GM10266 (cell line): ENCODE measurements around the gene FOXD4.
"Not testable (repeated sequence)": the region's sequence is repeated elsewhere in the genome, so short reads cannot be mapped to it uniquely, and the experiment has no call there.

Experiments
- DNase-seq: peaks from one replicate; pipeline ENCODE4 v3.0.0; 2012; ENCODE audit errors: extremely low spot score

Gene FOXD4

GRCh38 chr9:117995-118467 is at the start of gene FOXD4:
Gene FOXD4, minus strand, starts transcription at chr9:118417. Its CDS starts 298 bp downstream, at chr9:118119.
- peak; percentile 2 for DNase-seq

- DNase-seq = not testable (repeated sequence)
Observed at GRCh38 chr9:159871-160270, 41.7 kb upstream of the FOXD4 start.

GRCh38 chr9:151173-151572 is 33.0 kb upstream of the FOXD4 start:
- DNase-seq = not testable (repeated sequence)

- not testable (repeated sequence) for DNase-seq
Observed at GRCh38 chr9:139880-140279, 21.7 kb upstream of the FOXD4 start.

- DNase-seq = not testable (repeated sequence)
Observed at GRCh38 chr9:117144-117994, 848 bp downstream of the FOXD4 start.

- not testable (repeated sequence) for DNase-seq
Observed at GRCh38 chr9:116239-117077, 1.8 kb downstream of the FOXD4 start.

GRCh38 chr9:115118-115451 is 3.1 kb downstream of the FOXD4 start:
- DNase-seq = peak; percentile 15

GRCh38 chr9:114267-115117 is 3.7 kb downstream of the FOXD4 start:
- DNase-seq = peak; percentile 13

- DNase-seq = peak; percentile 72
Observed at GRCh38 chr9:113468-114266, 4.5 kb downstream of the FOXD4 start.

- DNase-seq = not testable (repeated sequence)
Observed at GRCh38 chr9:112589-113467, 5.4 kb downstream of the FOXD4 start.

- DNase-seq = not testable (repeated sequence)
Observed at GRCh38 chr9:110672-111071, 7.5 kb downstream of the FOXD4 start.

GRCh38 chr9:109540-109939 is 8.7 kb downstream of the FOXD4 start:
- DNase-seq = not testable (repeated sequence)

GRCh38 chr9:108742-109495 is 9.3 kb downstream of the FOXD4 start:
- not testable (repeated sequence) for DNase-seq

- not testable (repeated sequence) for DNase-seq
Observed at GRCh38 chr9:105991-106390, 12.2 kb downstream of the FOXD4 start.

GRCh38 chr9:100430-100829 is 17.8 kb downstream of the FOXD4 start:
- DNase-seq = not testable (repeated sequence)

- DNase-seq = not testable (repeated sequence)
Observed at GRCh38 chr9:99867-100266, 18.4 kb downstream of the FOXD4 start.

GRCh38 chr9:98775-99174 is 19.4 kb downstream of the FOXD4 start:
- not testable (repeated sequence) for DNase-seq

- not testable (repeated sequence) for DNase-seq
Observed at GRCh38 chr9:94992-95391, 23.2 kb downstream of the FOXD4 start.

GRCh38 chr9:94323-94722 is 23.9 kb downstream of the FOXD4 start:
- not testable (repeated sequence) for DNase-seq
